ENCODE data around the gene WSCD1.

- no peak for TF ChIP-seq REST (IDR thresholded peaks at IDR 0.05; ENCODE audit: insufficient read depth in 1 of 2, low read depth in 2 of 2, low read length in 2 of 2)
- no peak for TF ChIP-seq POLR2AphosphoS5 (IDR thresholded peaks at IDR 0.05; ENCODE audit: low read depth, low read length)
- no peak for TF ChIP-seq SIN3A (IDR thresholded peaks at IDR 0.05; ENCODE audit: borderline replicate concordance, insufficient read depth, low read length)
- no peak for TF ChIP-seq TAF1 (IDR thresholded peaks at IDR 0.05; ENCODE audit: borderline replicate concordance, insufficient read depth, low read length)
Observed at GRCh38 chr17:6044261-6044660, 25.9 kb upstream of the WSCD1 start.
